Fibroblast of gingiva (primary cell): ENCODE measurements around the gene GIMAP2.

Experiments used
- DNase-seq: peaks from one replicate; pipeline ENCODE4 v3.0.0-alpha.2; 2011; ENCODE audit warnings: low read depth

Gene GIMAP2

DNA sequence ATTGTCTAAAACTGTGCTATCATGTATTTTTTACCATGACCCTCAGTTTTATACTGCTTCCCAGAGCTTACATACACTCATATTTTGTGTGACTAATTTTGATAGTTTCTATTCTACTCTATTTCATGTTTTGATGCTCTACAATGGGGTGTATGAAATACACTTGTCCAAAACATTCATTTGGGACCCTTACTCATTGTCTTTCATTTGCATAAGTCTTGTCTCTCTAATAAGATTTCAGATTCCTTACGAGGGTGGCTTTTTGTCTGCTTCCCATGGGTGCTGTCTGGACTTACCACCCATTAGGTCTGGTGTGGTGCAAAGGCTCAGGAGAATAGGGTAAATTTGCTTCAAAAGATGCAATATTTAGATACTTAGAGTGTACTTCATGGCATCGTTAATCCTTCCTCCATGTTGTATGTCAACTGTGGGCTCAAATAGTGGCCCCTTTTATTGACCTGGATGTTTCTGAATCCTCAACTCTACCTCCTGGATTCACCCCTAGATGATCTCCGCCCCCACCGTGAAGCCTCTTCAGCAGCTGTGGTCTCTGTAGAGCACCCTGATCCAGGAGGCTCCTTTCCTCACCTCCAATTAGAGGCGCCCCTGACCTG lies 48.1 kb downstream of the GIMAP2 start:
- DNase-seq: no peak

DNA sequence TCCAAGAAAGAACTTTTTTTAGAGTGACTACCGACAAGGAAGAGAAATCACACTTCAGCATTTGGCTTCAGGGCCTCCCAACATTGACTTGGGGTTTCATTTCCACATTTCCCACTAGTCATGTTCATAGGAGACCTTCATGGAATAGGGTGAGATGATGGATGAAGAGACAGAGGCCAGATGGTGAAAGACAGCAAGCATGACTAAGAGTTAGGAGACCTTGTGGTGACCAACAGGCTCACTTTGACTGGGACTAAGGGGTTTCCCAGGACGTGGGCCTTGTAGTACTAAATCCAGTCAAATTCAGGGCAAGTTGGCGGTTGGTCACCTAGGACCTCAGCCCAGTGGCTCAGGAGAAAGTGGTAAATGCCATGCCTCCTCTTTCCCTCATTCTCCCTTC lies 48.7 kb downstream of the GIMAP2 start:
- no peak for DNase-seq

DNA sequence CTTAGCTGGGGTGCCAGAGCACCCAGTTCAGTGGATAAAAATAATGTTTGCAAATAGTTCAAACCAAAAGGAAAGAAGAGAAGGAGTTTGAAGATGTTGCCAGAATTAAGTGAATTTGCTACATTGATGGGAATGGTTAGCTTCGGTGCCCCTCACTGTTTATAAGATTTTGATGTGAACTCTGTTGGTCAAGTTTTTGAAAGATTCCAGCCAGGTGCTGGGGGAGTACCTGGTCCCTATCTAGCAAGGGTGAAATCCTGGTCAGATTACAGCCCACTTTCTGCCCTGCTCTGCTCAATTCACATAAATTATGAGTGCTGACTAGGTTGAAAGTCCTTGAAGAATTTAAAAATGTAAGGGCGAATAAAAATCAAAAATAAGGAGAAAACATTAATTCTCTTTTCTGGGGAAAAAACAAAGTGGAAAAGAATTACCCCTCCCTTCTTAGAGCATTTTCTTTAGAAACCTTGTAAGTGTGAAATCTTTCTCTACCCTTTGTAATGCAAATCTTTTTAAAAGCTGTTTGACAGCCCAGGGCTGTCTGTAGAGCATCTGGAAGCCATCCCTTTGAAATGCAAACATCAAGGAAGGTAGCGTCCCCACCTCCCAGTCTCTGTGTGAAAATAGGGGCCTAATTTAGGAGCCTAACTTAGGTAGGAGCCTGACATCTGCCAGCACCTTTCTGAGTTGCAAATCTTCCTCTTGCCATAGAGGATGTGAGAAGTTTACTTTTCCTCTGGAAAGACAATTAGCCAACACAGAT lies 50.3 kb downstream of the GIMAP2 start:
- DNase-seq: no peak

DNA sequence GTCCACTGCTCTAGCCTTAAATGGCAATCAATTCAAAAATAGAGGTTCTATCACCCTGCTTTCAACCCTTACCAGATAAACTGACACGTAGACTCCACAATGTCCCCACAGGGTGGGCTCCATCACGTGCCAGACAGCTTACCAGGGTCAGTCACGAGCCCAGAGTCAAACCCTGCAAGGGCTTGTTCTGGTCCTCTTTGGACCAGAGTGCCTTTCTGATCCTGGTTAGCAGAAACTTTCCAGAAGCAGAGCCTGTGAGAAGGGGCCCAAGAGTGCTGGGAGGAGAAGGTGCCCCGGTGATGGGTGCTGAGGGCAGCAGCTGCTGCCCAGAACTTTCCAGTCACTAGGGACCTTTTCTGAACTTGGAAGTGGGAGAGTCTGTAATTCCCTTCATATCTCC lies 51.4 kb downstream of the GIMAP2 start:
- DNase-seq: no peak

DNA sequence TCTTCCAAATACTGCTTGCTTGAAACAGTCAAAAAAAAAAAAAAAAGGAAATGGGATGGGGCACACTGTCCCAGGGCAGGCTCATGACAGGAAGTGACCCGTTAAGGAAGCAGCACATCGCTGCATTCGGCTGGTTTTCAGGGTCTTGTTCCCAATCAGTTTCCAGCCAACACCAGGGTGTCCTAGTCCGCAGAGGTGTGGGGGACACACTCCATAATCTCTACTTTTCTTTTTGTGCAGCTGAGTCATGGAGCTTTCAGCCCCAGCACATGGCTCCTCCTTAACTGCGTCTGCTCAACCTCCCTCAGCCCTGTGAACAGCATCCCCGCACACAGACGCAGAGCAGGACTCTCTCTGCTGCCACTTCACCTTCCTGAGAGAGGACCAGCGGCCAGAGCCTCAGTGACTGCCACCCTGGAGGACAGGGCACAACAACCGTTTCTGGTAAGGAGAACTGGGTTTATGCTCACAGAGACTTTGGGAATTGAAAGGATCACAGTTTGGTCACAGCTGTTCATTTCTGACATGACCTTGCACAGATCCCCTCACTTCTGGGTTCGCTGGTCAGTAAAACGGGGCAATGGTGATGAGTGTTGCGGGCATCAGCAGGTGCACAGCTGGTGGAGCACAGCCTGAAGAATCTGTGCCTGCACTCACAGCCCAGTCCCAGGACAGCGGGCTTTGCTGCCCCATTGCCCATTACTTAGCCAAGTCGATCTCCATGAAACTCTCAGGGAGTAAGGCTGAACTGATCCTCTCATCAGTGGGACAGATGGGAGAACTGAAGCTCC lies 52.0 kb downstream of the GIMAP2 start, which contains the start of gene GIMAP5:
TSS of gene GIMAP5 (plus strand) at position 154 of the 791 bp plus-strand sequence. CDS start 3,467 bp downstream, outside the sequence.
- no peak for DNase-seq

DNA sequence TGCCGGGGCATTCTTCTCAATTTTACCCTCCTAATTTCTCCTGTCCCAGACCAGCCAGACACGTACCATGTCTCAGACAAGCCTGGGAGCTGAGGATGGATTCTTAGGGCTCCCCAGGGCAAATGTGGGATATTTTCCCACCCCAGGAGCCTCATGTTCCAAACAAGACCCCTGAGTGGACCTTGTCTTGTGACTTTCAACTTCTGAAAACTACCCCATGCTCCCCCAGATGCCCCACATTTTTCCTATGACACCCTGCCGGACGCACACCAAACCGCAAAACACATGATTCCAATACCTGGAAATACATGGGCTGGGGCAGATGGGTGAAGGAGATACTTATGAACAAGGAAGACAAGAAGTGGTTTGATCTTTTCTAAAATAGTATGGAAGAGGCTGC lies 52.6 kb downstream of the GIMAP2 start:
- DNase-seq: no peak

DNA sequence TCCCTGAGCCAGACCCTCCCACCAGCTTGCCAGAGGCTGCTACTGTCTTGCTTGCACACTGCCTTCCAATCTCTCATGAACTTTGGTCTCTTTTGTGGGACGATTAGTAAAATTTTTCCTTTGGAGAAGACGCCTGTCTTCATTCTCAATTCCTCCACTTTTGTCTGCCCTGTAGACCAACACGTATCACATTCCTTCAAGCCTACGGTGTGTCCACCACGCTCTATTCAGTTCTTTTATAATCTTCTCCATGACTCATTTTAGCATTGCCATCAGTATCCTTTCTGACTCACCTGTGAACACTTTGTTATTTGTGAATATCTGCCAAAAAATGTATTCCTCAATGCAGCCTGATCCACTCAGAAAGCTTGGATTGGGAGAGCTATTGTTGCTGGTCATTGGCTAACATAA lies 53.1 kb downstream of the GIMAP2 start:
- no peak for DNase-seq

DNA sequence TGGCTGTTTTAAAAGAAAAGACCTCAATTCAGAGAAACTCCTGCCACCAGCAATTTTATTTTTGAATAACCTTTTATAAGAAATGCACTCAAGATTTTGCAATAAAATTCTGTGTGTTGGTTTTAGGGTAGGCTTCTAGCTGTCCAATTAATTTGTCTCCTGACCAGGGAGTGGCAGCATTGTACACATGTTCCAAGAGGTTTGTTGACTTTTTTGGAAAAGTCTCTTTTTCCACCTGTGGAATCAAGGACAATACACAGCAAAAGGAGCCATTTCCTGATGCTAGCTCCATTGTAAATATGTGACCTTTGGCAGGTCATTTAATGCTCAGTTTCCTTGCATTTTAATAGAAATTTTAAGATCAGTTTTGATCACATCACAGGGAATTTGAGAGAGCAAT lies 53.5 kb downstream of the GIMAP2 start:
- DNase-seq: no peak

DNA sequence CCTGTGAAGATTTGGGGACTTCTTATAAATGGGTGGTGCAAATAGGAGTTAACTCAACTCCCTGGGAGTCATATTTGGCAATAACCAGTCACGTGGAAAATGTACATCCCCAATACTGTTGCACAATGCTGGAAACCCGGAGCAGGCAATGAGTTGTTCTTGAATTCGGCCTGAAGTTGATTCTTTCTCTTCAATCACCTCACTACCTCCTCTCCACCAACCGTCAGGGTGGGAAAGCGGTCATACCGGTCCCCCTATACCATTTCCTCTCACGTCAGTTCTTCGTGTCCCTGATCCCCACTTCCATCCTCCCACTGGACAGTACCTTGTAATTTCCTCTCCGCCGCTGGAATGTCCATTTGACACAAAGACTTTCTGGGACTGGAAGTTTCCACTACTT lies 54.5 kb downstream of the GIMAP2 start:
- DNase-seq: no peak

DNA sequence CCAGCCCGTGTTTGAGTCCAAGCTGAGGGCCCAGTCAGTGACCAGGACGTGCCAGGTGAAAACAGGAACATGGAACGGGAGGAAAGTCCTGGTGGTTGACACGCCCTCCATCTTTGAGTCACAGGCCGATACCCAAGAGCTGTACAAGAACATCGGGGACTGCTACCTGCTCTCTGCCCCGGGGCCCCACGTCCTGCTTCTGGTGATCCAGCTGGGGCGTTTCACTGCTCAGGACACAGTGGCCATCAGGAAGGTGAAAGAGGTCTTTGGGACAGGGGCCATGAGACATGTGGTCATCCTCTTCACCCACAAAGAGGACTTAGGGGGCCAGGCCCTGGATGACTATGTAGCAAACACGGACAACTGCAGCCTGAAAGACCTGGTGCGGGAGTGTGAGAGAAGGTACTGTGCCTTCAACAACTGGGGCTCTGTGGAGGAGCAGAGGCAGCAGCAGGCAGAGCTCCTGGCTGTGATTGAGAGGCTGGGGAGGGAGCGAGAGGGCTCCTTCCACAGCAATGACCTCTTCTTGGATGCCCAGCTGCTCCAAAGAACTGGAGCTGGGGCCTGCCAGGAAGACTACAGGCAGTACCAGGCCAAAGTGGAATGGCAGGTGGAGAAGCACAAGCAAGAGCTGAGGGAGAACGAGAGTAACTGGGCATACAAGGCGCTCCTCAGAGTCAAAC lies 56.9 kb downstream of the GIMAP2 start:
- DNase-seq: no peak
